Measurements from ENCODE around the gene SCD. TPM values are rescaled to one million over a fixed set of nuclear protein-coding genes. Genes with fewer than 3 reads are reported as not detected.
"Not testable (repeated sequence)": the region's sequence is repeated elsewhere in the genome, so short reads cannot be mapped to it uniquely, and the experiment has no call there.

Gene SCD
- total RNA-seq, 1 experiment from 2014 or later: 198 TPM

DNA sequence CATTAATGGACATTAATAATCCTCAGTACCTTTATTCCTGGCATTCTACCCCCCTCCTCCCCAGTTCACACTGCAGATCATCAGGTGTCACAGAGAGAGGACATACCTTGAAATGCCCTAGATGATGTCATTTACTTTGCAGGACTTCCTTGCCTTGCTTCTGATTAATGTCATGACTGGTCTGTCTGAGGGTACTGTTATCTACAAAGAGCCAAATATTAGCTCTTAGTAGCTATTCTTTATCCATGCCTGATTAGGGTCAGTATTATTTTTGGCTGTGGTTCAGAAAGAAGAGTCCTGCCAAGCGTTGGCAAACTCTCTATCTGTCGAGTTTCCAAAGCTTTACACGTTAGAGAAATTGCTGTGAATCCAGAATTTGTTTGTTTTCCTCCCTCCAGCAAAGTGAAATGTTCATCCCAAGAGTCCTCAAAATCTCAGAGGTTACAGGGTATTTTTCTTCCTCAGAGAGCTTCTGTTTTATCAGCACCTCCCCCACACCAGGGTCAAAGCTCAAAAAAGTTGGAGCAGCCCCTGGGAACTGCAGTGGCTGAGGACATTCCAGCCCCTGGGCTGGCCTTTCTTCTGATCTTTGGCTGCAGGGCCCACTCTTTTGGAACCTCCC lies 12.6 kb downstream of the SCD start:
- DNase-seq (ENCODE audit: low read depth): no peak

DNA sequence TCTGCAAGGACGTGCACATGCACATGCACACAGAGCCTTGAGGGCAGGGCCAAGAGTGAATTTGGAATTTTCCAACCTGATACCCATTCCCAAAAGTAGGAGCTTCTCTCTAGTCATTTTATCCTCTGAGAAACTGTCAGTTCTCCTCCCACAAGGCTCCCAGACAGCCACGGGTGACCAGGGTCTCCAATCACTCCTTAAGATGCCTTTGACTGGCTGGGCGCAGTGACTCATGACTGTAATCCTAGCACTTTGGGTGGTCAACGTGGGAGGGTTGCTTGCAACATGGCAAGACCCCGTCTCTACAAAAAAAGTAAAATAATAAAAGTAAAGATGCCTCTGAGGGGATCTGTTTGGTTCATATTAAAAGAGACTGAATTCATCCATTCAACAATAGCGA lies 13.2 kb downstream of the SCD start:
- no peak for DNase-seq (ENCODE audit: low read depth)

GRCh38 chr10:100362570-100363496 lies 15.8 kb downstream of the SCD start:
- no peak for DNase-seq (ENCODE audit: low read depth)

DNA sequence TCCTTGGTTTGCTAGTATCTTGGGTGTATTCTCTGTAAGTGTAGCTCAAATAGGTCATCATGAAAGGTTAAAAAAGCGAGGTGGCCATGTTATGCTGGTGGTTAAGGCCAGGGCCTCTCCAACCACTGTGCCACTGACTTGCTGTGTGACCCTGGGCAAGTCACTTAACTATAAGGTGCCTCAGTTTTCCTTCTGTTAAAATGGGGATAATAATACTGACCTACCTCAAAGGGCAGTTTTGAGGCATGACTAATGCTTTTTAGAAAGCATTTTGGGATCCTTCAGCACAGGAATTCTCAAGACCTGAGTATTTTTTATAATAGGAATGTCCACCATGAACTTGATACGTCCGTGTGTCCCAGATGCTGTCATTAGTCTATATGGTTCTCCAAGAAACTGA lies 17.1 kb downstream of the SCD start:
- peak; percentile 12 for DNase-seq (ENCODE audit: low read depth)

DNA sequence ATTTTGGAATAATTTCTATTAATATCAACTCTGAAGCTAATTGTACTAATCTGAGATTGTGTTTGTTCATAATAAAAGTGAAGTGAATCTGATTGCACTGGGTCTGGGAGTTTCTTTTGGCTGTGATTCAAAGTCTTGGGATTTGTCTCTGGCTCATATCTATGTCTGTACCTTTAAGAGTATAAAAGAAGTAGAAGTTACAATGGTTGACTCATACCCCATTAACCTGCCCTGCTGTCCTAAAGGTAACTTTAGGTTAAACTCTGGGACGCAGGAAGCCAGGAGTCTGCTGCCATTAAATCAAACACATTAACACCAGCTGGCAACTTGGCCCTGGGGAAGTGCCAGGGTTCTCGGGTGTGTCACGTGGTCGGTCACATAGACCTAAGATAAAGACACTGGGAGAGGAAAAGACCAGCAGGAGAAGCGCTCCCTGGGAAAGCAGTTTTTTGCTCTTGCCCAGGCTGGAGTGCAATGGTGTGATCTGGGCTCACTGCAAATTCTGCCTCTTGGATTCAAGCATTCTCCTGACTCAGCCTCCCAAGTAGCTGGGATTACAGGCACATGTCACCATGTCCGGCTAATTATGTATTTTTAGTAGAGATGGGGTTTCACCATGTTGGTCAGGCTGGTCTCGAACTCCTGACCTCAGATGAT lies 17.8 kb downstream of the SCD start:
- DNase-seq (ENCODE audit: low read depth): peak; percentile 98

DNA sequence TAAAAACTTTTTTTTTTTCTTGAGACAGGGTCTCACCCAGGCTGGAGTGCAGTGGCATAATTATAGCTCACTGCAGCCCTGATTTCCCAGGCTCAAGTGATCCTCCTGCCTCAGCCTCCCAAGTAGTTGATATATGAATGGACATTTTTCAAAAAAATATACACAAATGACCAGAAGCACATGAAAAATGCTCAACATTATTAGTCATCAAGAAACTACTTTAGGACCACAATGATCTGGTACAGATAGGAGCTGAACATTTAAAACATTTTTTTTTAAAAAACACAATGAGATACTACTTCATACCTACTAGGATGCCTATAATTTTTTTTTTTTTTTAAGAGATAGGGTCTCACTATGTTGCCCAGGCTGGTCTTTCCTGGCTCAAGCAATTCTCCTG lies 21.7 kb downstream of the SCD start:
- no peak for DNase-seq (ENCODE audit: low read depth)

DNA sequence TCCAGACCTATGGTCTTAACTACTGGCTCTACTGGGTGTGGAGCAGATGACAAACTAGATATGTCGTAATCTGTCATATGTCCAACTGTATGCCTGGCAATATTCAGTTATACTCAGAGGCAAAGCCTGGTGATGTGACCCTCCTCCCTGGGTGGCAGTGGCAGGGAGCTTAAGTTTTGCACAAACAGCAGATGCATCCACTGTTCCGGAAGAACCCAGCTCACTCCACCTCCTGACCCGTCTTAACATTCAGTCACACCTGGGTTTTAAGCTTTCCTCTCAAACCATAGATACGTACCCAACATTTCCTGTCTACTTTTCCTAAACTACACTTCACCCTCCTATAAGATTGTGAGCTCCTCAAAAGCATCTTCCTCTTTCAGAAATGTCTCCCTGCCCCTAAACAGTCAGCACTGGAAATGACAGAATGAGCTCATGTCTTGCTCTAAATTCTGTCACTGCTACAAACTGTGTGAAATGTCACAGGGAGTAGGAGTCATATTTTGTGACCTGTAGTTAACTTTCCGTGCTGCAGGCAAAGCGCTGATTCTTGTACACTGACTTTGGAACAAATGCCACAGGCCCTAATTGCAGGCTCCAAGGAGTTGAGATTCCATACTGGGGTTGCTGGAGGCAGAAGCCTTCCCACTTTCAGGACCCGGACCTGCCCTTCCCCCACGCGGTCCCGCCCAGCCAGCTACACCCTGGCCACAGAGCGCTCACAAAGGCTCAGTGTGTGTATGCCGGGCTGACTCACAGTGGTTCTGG lies 23.9 kb downstream of the SCD start:
- peak; percentile 98 for DNase-seq (ENCODE audit: low read depth)

GRCh38 chr10:100371482-100372027 lies 24.5 kb downstream of the SCD start:
- DNase-seq (ENCODE audit: low read depth): no peak

GRCh38 chr10:100372415-100373297 lies 25.6 kb downstream of the SCD start:
- no peak for DNase-seq (ENCODE audit: low read depth)

GRCh38 chr10:100373298-100374199 lies 26.5 kb downstream of the SCD start:
- DNase-seq (ENCODE audit: low read depth): peak; percentile 100

GRCh38 chr10:100374200-100374655 lies 27.2 kb downstream of the SCD start:
- no peak for DNase-seq (ENCODE audit: low read depth)

DNA sequence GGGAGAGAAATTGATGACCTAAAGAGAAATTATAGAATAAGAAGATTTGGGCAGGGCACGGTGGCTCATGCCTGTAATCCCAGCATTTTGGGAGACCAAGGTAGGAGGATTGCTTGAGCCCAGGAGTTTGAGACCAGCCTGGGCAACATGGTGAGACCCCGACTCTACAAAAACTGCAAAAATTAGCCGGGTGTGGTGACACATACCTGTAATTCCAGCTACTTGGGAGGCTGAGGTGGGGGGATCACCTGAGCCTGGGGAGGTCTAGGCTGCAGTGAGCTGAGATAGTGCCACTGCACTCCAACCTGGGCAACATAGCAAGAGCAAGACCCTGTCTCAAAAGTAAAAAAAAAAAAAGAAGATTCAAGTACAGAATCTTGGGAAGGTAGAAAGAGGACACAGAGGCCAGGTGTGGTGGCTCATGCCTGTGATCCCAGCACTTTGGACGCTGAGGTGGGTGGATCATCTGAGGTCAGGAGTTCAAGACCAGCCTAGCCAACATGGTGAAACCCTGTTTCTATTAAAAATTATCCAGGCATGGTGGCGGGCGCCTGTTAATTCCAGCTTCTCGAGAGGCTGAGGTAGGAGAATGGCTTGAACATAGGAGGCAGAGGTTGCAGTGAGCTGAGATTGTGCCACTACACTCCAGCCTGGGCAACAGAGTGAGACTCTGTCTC lies 27.8 kb downstream of the SCD start:
- DNase-seq (ENCODE audit: low read depth): not testable (repeated sequence)

DNA sequence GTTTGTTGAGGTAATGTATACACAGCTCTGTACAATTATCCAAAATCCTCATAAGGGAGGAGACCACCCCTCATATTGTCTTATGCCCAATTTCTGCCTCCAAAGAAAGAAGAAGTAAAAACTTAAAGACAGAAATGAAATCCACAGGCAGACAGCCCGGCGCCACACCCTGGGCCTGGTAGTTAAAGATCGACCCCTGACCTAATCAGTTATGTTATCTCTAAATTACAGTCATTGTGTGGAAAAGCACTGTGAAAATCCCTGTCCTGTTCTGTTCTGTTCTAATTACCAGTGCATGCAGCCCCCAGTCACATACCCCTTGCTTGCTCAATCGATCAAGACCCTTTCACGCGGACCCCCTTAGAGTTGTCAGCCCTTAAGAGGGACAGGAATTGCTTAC lies 29.6 kb downstream of the SCD start:
- DNase-seq (ENCODE audit: low read depth): not testable (repeated sequence)

DNA sequence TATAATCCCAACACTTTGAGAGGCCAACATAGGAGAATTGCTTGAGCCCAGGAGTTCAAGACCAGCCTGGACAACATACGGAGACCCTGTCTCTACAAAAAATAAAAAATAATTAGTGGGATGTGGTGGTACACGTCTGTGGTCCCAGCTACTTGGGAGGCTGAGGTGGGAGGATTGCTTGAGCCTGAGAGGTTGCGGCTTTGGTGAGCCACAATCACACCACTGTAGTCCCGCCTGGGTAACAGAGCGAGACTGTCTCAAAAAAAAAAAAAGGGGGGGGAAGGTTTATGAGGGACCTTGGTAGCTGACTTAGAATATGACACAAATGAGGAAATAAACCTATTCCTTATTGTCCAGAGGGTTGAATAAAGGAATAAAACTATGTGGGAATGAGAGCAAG lies 30.8 kb downstream of the SCD start:
- no peak for DNase-seq (ENCODE audit: low read depth)

- no peak for DNase-seq (ENCODE audit: low read depth)
These were observed 33.4 kb downstream of the SCD start for GRCh38 chr10:100380400-100380799.

- no peak for DNase-seq (ENCODE audit: low read depth)
These were observed 35.5 kb downstream of the SCD start for GRCh38 chr10:100382553-100382952.

GRCh38 chr10:100383251-100383650 lies 36.2 kb downstream of the SCD start:
- no peak for DNase-seq (ENCODE audit: low read depth)

All from HT1080 (cell line).